Dedifferentiated amniotic fluid mesenchymal stem cell (primary cell): ENCODE data around the gene FGD5.

Experiments used
- DNase-seq: peaks from one replicate; pipeline ENCODE4 v3.0.0-alpha.2; 2016; ENCODE audit errors: extremely low spot score

Gene FGD5

DNA sequence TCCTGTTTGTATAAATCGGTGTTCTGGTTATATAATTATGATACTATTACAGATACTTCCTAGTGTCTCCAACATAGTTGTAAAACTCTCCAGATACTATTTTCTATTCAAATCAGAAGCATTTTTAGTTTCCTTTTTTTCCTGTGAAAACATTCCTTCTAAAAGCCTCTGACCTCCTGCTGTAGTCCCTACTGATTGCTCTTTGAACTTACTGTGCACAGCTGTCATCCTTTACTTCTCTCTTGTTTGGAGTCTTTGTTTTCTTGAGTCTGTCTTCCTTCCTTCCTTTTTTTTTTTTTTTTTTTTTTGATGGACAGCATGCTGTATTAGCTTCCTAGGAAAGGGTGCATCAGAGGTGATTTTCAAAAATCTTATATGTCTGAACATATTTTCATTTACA is 157.6 kb downstream of the FGD5 start:
- no peak for DNase-seq

DNA sequence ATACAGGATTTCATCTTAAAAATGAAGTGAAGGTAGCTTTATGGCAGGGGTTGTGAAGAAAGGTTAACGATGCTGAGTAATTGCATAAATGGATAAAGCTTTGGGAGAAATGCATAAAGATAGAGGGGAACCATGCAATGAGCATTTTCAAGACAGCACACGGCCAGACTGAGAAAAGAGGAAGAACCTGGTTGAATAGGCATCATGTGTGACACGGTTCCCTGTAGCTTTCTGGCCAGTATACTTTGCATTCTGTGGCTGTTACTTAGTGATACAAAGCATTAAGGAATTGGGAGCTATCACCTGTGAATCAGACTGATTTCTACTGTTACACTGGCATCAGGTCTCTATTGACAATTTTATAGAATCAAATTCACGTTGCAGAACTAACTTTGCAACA is 161.9 kb downstream of the FGD5 start:
- no peak for DNase-seq
